C4-2B (cell line): ENCODE measurements around the gene ZBTB21.

ENCODE experiments used
- ZFX ChIP-seq: fragments of 450-650 bp; IDR thresholded peaks from 2 replicates; pipeline ENCODE4 v1.6.1; 2017
- TF ChIP-seq, protein P1 (sequence below): fragments of 450-650 bp; conservative IDR thresholded peaks from 2 replicates; pipeline ENCODE4 v1.5.1; 2017; ENCODE audit warnings: mild to moderate bottlenecking

DNA sequence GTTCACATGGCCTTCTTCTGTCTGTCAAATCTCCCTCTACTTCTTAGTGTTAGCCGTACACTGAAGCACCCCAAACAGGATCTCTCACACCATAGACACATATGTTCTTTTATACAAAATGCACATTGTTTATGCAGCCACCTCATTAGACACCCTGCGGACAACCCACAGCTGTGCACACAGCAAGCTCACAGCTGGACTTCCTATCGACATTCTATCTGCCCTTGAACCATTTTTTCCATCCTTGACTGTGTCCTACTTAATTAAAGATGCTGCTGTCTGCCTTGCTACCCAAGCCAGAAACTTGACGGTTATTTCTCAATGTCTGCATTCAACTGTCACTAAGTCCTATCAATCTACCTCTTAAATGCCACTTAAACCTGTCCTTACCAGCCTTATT is 3.2 kb upstream of the ZBTB21 start:
- TF ChIP-seq, protein P1, sequence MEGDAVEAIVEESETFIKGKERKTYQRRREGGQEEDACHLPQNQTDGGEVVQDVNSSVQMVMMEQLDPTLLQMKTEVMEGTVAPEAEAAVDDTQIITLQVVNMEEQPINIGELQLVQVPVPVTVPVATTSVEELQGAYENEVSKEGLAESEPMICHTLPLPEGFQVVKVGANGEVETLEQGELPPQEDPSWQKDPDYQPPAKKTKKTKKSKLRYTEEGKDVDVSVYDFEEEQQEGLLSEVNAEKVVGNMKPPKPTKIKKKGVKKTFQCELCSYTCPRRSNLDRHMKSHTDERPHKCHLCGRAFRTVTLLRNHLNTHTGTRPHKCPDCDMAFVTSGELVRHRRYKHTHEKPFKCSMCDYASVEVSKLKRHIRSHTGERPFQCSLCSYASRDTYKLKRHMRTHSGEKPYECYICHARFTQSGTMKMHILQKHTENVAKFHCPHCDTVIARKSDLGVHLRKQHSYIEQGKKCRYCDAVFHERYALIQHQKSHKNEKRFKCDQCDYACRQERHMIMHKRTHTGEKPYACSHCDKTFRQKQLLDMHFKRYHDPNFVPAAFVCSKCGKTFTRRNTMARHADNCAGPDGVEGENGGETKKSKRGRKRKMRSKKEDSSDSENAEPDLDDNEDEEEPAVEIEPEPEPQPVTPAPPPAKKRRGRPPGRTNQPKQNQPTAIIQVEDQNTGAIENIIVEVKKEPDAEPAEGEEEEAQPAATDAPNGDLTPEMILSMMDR, result no peak
- no peak for TF ChIP-seq ZFX
